ENCODE measurements around the gene ENDOD1. TPM values are rescaled to one million over a fixed set of nuclear protein-coding genes. Genes with fewer than 3 reads are reported as not detected.

Gene ENDOD1
- total RNA-seq, 3 donors from 2014 or later (not counting 1 experiment from before 2014, with no cell fraction given), result 10.1 to 15.5 (median 14.0) TPM

DNA sequence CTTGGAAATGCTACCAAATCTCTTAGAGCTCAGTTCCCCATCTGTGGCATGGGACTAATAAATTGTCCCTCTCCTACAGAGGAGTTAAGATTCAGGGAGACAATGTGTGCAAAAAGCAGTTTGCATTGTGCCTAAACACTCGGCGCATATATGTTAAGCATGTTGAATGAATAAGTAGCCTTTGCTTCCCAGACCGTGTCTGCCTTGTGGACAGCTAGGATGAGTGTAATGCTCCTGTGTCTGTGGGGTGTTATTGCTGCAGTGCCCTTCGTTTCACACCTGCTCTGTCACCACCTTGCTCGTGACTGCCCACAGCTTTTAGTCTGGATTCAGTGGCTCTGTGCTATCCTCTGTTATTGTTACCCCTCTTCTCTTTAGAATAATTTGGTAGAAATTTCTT, 14.1 kb downstream of the ENDOD1 start:
- DNase-seq (no peak), ATAC-seq (no peak)
- no peak overlapping the region for H3K27ac ChIP-seq (ENCODE audit: low read length)
- intact Hi-C loops (cut with micrococcal nuclease), result no loop called here
- 98% methylated on average over 5 of the region's 5 CpGs for WGBS (ENCODE audit: insufficient coverage)
- Mint-ChIP-seq H3K9me3 (no peaks in the 10 kb centered on the region), H3K4me1 (peaks cover 24% of the 10 kb centered on the region in 2 donors), H3K27ac (no peak overlapping the region), H3K36me3 (no peaks in the 10 kb centered on the region), H3K27me3 (ENCODE audit: low read depth in 2 of 2) (no peaks in the 10 kb centered on the region), H3K4me3 (no peak overlapping the region)
- TF ChIP-seq, protein P1, sequence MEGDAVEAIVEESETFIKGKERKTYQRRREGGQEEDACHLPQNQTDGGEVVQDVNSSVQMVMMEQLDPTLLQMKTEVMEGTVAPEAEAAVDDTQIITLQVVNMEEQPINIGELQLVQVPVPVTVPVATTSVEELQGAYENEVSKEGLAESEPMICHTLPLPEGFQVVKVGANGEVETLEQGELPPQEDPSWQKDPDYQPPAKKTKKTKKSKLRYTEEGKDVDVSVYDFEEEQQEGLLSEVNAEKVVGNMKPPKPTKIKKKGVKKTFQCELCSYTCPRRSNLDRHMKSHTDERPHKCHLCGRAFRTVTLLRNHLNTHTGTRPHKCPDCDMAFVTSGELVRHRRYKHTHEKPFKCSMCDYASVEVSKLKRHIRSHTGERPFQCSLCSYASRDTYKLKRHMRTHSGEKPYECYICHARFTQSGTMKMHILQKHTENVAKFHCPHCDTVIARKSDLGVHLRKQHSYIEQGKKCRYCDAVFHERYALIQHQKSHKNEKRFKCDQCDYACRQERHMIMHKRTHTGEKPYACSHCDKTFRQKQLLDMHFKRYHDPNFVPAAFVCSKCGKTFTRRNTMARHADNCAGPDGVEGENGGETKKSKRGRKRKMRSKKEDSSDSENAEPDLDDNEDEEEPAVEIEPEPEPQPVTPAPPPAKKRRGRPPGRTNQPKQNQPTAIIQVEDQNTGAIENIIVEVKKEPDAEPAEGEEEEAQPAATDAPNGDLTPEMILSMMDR (IDR thresholded peaks at IDR 0.05), result no peak
- no peaks in the 10 kb centered on the region for H3K4me1 ChIP-seq (ENCODE audit: control insufficient read depth, insufficient read depth, low read length)
- H3K4me3 ChIP-seq (ENCODE audit: low read length), result no peak overlapping the region
- no peaks in the 10 kb centered on the region for H3K27me3 ChIP-seq (ENCODE audit: control insufficient read depth, insufficient read depth, low read length)
- H3K9me3 ChIP-seq (ENCODE audit: control insufficient read depth, insufficient read depth, low read length), result no peaks in the 10 kb centered on the region
- no peaks in the 10 kb centered on the region for H3K36me3 ChIP-seq (ENCODE audit: control insufficient read depth, insufficient read depth, low read length)

DNA sequence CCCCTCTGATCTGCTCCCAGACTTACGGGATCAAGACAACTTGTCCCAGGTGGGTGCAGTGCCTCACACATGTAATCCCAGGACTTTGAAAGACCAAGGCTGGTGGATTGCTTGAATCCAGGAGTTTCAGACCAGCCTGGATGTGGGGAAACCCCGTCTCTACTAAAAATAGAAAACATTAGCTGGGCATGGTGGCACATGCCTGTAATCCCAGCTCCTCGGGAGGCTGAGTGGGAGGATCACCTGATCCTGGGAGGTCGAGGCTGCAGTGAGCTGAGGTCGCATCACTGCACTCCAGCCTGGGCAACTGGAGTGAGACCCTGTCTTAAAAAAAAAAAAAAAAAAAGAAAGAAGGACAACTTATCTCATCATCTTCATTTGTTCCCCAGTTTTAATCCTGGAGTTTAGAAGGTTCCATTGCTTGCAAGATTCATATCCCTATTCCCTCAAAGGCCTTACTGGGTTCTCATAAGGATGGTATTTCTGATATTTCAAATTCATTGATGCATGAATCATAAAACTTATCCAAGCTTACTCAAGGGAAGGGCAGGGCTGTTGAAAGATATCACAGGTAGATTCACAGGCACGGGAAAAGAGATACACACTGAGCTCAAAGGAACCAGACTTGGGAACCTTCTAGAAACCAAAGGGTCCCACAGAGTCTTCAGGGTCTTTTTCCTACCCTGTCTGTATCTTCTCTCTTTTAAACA, 14.6 kb downstream of the ENDOD1 start:
- no peaks in the 10 kb centered on the region for H3K36me3 Mint-ChIP-seq
- intact Hi-C loops (cut with micrococcal nuclease), result no loop called here
- peaks cover 20 to 23% of the 10 kb centered on the region in 2 donors for H3K4me1 Mint-ChIP-seq
- H3K4me1 ChIP-seq (ENCODE audit: control insufficient read depth, insufficient read depth, low read length), result no peaks in the 10 kb centered on the region
- no peaks in the 10 kb centered on the region for H3K9me3 ChIP-seq (ENCODE audit: control insufficient read depth, insufficient read depth, low read length)
- DNase-seq (no peak), ATAC-seq (no peak)
- no peaks in the 10 kb centered on the region for H3K27me3 ChIP-seq (ENCODE audit: control insufficient read depth, insufficient read depth, low read length)
- WGBS (ENCODE audit: insufficient coverage), result 95% methylated on average over 6 of the region's 6 CpGs
- H3K9me3 Mint-ChIP-seq, result no peaks in the 10 kb centered on the region
- H3K27ac Mint-ChIP-seq, result no peak overlapping the region
- H3K27ac ChIP-seq (ENCODE audit: low read length), result no peak overlapping the region
- TF ChIP-seq, protein P1 (IDR thresholded peaks at IDR 0.05), result no peak
- no peaks in the 10 kb centered on the region for H3K36me3 ChIP-seq (ENCODE audit: control insufficient read depth, insufficient read depth, low read length)
- no peaks in the 10 kb centered on the region for H3K27me3 Mint-ChIP-seq (ENCODE audit: low read depth in 2 of 2)
- no peak overlapping the region for H3K4me3 ChIP-seq (ENCODE audit: low read length)
- no peak overlapping the region for H3K4me3 Mint-ChIP-seq

DNA sequence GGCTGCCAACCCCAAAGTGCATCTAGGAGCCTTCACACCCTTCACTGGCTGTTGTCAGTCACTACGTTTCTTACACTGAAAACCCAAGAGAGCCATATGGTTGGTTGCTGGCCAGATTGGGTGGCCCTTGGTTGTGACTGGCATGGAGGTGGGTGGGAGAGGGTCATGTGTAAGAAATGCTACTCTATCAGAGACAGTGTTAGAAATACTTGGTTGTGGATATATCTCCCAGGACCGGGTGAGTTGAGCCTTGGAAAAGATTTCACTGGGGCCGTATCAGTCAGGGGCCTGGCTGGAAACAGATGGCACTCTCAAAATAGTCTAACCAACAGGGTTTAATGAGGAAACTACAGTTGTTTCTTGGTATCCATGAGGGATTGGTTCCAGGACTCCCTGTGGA, 15.2 kb downstream of the ENDOD1 start:
- H3K27me3 ChIP-seq (ENCODE audit: control insufficient read depth, insufficient read depth, low read length), result no peaks in the 10 kb centered on the region
- Mint-ChIP-seq H3K27ac (no peak overlapping the region), H3K4me1 (peaks cover 24 to 27% of the 10 kb centered on the region in 2 donors), H3K4me3 (no peak overlapping the region), H3K36me3 (no peaks in the 10 kb centered on the region), H3K9me3 (no peaks in the 10 kb centered on the region), H3K27me3 (ENCODE audit: low read depth in 2 of 2) (no peaks in the 10 kb centered on the region)
- H3K9me3 ChIP-seq (ENCODE audit: control insufficient read depth, insufficient read depth, low read length), result no peaks in the 10 kb centered on the region
- no peak overlapping the region for H3K27ac ChIP-seq (ENCODE audit: low read length)
- no peaks in the 10 kb centered on the region for H3K4me1 ChIP-seq (ENCODE audit: control insufficient read depth, insufficient read depth, low read length)
- intact Hi-C loops (cut with micrococcal nuclease), result no loop called here
- WGBS (ENCODE audit: insufficient coverage), result 94% methylated on average over 3 of the region's 3 CpGs
- H3K36me3 ChIP-seq (ENCODE audit: control insufficient read depth, insufficient read depth, low read length), result no peaks in the 10 kb centered on the region
- ATAC-seq, result no peak
- DNase-seq, result no peak
- H3K4me3 ChIP-seq (ENCODE audit: low read length), result no peak overlapping the region
- TF ChIP-seq, protein P1 (IDR thresholded peaks at IDR 0.05), result no peak

DNA sequence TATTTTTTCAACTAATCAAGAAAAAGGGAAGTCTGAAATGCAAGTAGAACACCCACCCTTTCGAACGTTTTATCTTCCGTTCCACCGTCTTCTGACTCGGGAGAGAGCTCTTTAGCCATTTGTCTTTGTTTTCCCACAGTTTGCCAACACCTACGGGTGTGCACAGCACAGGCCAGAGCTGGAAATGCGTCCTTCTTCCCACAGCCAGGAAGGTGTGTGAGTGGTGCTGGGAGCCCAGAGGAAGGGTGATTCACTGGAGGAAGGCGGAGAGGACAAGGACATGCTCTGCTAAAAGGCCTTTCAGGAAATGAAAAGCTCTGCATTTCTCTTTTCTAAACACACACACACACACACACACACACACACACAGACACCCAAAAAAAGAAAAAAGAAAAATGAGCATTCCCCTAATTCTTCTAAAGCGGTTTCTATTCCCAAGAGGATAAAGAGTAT, 18.5 kb downstream of the ENDOD1 start:
- H3K36me3 ChIP-seq (ENCODE audit: control insufficient read depth, insufficient read depth, low read length), result no peaks in the 10 kb centered on the region
- 61% methylated on average over 7 of the region's 9 CpGs for WGBS (ENCODE audit: insufficient coverage)
- Mint-ChIP-seq H3K27me3 (ENCODE audit: low read depth in 2 of 2) (no peaks in the 10 kb centered on the region), H3K9me3 (no peaks in the 10 kb centered on the region), H3K27ac (no peak overlapping the region), H3K4me1 (peaks cover 16 to 38% of the 10 kb centered on the region in 2 donors), H3K36me3 (no peaks in the 10 kb centered on the region), H3K4me3 (no peak overlapping the region)
- H3K27ac ChIP-seq (ENCODE audit: low read length), result no peak overlapping the region
- no peaks in the 10 kb centered on the region for H3K27me3 ChIP-seq (ENCODE audit: control insufficient read depth, insufficient read depth, low read length)
- no peak overlapping the region for H3K4me3 ChIP-seq (ENCODE audit: low read length)
- DNase-seq (no peak), ATAC-seq (no peak)
- TF ChIP-seq, protein P1 (IDR thresholded peaks at IDR 0.05), result no peak
- H3K9me3 ChIP-seq (ENCODE audit: control insufficient read depth, insufficient read depth, low read length), result no peaks in the 10 kb centered on the region
- intact Hi-C loops (cut with micrococcal nuclease), result no loop called here
- no peaks in the 10 kb centered on the region for H3K4me1 ChIP-seq (ENCODE audit: control insufficient read depth, insufficient read depth, low read length)
